Keratinocyte (primary cell): ENCODE results near the gene PKHD1.

Experiments
- CTCF ChIP-seq, 3 experiments: IDR thresholded peaks in 1 of 3; conservative IDR thresholded peaks in 1 of 3; optimal IDR thresholded peaks in 1 of 3; 2 replicates in 2 of 3; 3 replicates in 1 of 3; pipeline versions ENCODE3 to v1.5.1; 2011; ENCODE audit warnings: low read length in 3 of 3, mild to moderate bottlenecking in 3 of 3, moderate library complexity in 2 of 3, control low read depth in 1 of 3, inconsistent platforms in 1 of 3; ENCODE audit not compliant: insufficient read depth in 2 of 3; ENCODE audit errors: extremely low read depth in 1 of 3
- EZH2 ChIP-seq: IDR thresholded peaks from one replicate; pipeline ENCODE4 v1.6.1; 2012; ENCODE audit warnings: inconsistent platforms, mild to moderate bottlenecking, low read length, moderate library complexity

DNA sequence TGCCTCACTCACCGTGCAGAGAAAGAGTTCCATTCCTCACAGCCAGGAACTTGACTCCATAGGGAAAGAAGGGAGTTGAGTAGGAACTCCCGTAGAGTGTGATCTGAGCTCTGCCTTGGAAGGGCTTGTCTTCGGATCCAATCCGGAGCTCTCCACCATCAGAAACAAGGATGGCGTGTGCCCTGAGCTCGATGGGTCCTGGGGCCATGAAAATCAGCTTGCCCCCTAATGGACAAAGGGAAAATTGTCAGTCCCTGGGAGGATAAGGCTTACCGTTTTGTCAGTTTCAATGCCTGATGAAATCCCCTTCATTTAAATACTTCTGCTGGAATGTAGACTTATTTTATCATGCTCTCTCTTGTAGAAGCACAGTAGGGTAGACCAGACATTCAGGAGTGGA, 153.3 kb downstream of the PKHD1 start:
- TF ChIP-seq CTCF (optimal IDR thresholded peaks at IDR 0.05 in 1 of 3, IDR thresholded peaks at IDR 0.05 in 1 of 3, conservative IDR thresholded peaks at IDR 0.05 in 1 of 3; ENCODE audit: extremely low read depth in 1 of 3, insufficient read depth in 2 of 3, low read length in 3 of 3) (peak; percentile 36 to 50 (median 45)), EZH2 (no peak)
